D721Med (cell line): ENCODE measurements around the gene IL21R.
"Not testable (repeated sequence)": the region's sequence is repeated elsewhere in the genome, so short reads cannot be mapped to it uniquely, and the experiment has no call there.

Experiments
- DNase-seq: peaks from one replicate; pipeline ENCODE4 v3.0.0; 2011; ENCODE audit warnings: low spot score; ENCODE audit not compliant: insufficient read length
- FAIRE-seq: peaks from 2 replicates; lab custom pipeline; 2011; peaks lifted over from hg19 to GRCh38; lab: Jason Lieb, UNC
- TF ChIP-seq, protein P1 (sequence below): IDR thresholded peaks from 2 replicates; pipeline ENCODE4 v1.5.1; 2012; ENCODE audit warnings: mild to moderate bottlenecking, control low read depth; ENCODE audit not compliant: insufficient read depth; ENCODE audit errors: missing control alignments

The IL21R gene

DNA sequence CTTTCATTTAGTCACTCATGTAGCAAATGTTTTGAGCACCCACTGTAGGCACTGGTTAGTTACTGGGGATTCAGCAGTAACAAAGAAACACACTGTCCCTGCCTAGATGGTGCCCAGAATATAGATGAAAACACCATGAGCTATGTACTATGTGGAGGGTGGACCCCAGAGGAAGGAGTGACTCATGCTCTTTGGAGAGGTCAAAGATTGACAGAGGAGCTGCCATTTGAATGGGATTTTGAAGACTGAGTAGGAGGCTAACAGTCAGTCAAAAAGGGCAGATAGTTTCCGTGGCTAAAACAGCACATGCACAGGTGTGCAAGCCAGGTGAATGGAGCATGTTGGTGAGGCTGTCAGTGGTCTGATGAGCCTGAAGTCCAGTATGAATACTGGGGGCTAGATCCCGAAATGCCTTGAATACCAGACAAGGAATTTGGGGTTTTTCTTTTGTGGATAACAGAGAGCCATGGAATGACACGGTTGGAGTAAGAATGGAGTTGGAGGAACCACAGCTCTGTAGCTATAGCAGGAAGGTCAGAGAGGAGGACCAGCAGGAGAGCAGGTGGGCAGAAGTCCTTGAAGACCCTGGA lies 6.1 kb downstream of the IL21R start:
- DNase-seq (no peak), FAIRE-seq (no peak)
- TF ChIP-seq, protein P1, sequence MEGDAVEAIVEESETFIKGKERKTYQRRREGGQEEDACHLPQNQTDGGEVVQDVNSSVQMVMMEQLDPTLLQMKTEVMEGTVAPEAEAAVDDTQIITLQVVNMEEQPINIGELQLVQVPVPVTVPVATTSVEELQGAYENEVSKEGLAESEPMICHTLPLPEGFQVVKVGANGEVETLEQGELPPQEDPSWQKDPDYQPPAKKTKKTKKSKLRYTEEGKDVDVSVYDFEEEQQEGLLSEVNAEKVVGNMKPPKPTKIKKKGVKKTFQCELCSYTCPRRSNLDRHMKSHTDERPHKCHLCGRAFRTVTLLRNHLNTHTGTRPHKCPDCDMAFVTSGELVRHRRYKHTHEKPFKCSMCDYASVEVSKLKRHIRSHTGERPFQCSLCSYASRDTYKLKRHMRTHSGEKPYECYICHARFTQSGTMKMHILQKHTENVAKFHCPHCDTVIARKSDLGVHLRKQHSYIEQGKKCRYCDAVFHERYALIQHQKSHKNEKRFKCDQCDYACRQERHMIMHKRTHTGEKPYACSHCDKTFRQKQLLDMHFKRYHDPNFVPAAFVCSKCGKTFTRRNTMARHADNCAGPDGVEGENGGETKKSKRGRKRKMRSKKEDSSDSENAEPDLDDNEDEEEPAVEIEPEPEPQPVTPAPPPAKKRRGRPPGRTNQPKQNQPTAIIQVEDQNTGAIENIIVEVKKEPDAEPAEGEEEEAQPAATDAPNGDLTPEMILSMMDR, result no peak

DNA sequence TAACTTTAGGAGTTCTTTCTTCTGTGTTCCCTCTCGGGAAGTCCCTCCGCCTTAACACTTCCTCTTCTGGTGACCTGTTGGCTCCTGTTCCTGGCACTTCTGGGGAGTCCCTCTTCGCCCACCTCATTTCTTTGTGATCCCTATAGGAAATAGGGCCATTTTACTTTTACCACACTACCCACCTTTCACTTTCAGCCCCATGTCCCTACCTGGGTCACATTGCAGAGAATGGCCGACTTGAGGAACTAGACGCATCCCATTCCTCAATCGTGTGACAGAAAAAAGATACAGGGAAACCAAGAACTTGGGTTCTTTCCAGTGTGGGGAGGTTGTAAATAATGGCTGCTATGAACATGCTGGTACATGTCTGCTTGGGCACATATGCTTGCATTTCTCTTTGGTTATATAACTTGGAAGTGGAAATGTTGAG lies 6.6 kb downstream of the IL21R start:
- FAIRE-seq, result no peak
- TF ChIP-seq, protein P1, result no peak
- no peak for DNase-seq

DNA sequence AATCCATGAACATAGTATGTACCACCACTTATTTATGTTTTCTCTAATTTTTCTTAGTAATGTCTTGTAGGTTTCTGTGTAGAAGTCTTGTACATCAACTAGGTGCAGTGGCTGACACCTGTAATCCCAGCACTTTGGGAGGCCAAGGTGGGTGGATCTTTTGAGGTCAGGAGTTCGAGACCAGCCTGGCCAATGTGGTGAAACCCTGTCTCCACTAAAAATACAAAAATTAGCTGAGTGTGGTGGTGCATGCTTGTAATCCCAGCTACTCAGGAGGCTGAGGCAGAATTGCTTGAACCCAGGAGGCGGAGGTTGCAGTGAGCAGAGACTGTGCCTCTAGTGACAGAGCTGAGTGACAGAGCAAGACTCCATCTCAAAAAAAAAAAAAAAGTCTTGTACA lies 8.0 kb downstream of the IL21R start:
- not testable (repeated sequence) for DNase-seq, FAIRE-seq

DNA sequence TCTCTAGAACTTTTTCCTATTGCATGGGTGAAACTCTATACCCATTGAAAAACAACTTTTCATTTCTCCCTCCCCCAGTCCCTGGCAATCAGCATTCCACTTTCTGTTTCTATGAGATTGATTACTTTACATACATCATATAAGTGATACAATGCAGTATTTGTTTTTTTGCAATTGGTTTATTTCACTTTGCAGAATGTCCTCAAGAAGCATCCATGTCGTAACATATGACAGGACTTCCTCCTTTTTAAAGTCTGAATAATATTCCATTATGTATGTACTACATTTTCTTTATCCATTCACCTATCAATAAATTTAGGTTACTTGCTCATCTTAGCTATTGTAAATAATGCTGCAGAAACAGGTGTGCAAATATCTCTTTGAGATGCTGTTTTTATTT lies 8.8 kb downstream of the IL21R start:
- DNase-seq (no peak), FAIRE-seq (no peak)
- TF ChIP-seq, protein P1, result no peak

DNA sequence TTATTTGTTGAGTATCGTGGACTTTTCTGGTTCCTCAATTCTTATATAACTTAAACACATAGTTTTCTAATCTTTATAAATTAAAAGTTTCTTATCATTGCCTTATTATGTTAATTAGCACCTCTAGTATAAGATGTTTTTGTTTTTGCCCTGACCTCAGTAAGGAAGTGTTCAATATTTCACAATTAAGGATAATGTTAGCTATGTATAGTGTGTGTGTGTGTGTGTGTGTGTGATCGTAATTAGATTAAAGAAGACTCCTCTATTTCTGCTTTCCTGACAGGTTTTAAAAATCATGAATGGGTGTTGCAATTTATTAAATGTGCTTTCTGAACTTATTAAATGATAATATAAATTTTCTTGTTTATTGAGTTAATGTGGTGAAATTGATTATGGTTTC lies 12.0 kb downstream of the IL21R start:
- TF ChIP-seq, protein P1, result no peak
- no peak for DNase-seq
- FAIRE-seq, result no peak

DNA sequence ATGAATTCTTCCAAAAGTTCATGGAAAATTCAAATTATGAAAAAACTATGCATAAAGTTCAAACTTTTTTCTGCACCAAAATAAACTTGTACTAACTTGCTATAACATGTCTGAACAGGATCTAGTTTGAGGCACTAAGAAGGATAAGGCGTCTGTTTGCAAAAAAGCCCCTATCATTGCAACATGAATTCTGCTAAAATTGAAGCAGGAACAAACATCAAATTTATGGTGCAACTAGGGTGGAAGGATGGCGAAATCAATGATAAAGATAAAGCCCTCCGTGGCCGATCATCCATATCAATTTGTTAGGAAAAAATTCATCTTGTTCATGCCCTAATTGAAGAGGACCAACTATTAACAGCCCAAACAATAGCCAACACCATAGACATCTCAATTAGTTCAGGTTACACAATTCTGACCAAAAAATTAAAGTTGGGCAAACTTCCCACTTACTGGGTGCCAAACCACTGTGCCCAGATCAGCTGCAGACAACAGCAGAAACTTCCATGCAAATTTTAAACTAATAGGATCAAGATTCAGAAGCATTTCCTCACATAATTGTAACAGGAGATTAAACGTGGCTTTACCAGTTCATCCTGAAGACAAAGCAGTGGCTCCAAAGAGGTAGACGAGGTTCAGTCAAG lies 12.9 kb downstream of the IL21R start:
- DNase-seq, result no peak
- no peak for FAIRE-seq
- TF ChIP-seq, protein P1, result no peak

DNA sequence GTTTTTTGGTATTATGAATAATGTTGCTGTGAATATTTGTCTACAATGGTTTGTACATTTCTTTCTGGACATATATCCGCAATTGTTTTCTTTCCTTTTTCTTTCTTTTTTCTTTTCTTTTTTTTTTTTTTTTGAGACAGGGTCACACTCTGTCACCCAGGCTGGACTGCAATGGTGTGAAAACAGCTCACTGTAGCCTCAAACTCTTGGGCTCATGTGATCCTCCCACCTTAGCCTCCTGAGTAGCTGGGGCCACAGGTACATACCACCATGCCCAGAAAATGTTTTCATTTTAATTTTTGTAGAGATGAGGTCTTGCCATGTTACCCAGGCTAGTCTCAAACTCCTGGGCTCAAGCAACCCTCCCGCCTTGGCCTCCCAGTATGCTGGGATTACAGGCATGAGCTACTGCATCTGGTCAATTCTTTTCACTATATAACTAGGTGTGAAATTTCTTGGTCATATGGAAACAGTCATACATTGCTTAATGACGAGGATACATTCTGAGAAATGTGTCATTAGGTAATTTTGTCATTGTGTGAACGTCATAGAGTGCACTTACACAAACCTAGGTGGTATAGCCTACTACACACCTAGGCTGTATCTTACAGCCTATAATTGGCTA lies 15.2 kb downstream of the IL21R start:
- FAIRE-seq (no peak), DNase-seq (no peak)
- TF ChIP-seq, protein P1, result no peak
